ENCODE data around the gene MAPK9.
"Not testable (repeated sequence)": the region's sequence is repeated elsewhere in the genome, so short reads cannot be mapped to it uniquely, and the experiment has no call there.

The MAPK9 gene

GRCh38 chr5:180235077-180235476 is 56.8 kb downstream of the MAPK9 start:
- DNase-seq (ENCODE audit: low read depth) = no peak

- DNase-seq (ENCODE audit: low read depth) = no peak
Observed at GRCh38 chr5:180234271-180234670, 57.6 kb downstream of the MAPK9 start.

DNA sequence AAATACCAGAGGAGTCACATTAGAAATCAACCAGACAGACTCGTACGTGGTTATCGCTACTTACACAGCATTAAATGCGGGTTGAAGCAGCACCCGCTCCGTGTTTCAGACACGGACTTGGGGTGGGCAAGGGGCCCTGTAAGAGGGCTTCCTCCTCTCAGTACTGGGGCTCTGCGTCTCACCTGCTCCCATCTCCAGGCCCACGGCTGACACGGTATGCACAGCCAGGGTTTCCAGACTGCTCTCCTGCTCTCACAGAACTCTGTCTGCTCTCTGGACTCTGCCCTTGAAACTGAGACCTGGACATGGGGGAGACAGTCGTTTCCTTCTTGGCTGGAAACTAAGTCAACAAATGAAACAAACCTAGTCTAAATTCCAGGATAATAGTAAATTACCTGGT is 58.2 kb downstream of the MAPK9 start:
- no peak for DNase-seq (ENCODE audit: low read depth)

GRCh38 chr5:180230017-180230416 is 61.9 kb downstream of the MAPK9 start:
- DNase-seq (ENCODE audit: low read depth) = no peak

GRCh38 chr5:180222056-180222455 is 69.8 kb downstream of the MAPK9 start:
- DNase-seq (ENCODE audit: low read depth) = no peak

- DNase-seq (ENCODE audit: low read depth) = no peak
Observed at GRCh38 chr5:180217797-180218196, 74.1 kb downstream of the MAPK9 start.

- no peak for DNase-seq (ENCODE audit: low read depth)
Observed at GRCh38 chr5:180216646-180217171, 75.2 kb downstream of the MAPK9 start.

DNA sequence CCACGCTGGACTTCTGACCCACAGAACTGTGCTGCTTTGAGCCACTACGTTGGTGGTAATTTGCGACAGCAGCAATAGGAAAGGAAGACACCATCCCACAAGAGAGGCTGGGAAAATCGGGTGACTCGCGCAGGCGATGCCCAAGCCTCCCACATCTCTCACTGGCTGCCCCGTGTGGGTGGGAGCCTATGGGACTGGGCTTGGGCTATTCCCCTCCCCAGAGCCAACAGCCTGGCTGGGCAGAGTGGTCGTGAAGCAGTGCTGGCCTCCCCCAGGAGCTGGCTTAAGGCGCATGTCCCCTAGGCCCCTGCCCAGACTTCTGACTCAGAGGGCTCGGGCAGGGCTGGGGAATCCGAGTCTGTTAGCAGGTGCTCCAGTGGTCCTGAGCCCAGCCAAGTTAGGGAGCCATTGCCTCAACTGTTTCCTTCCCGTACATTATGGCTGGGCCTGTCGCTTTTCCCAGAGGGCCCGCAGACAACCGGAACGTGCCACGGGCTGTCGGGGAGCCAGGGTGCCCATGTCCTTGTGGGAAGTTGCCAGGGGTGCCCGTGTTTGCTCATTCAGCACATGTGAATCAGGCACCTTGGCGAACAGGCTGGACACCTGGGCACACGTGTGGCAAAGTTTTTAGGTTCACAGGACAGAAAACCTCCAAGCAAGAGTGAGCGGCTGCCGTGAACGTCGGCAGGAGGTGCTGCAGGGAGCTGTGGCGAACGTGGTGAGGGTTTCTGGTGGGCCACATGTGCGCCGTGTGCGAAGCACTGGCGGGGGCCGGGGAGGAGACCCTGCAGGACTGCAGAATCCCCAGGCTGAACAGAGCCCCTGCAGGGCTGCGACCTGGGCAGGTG is 75.9 kb downstream of the MAPK9 start:
- no peak for DNase-seq (ENCODE audit: low read depth)

DNA sequence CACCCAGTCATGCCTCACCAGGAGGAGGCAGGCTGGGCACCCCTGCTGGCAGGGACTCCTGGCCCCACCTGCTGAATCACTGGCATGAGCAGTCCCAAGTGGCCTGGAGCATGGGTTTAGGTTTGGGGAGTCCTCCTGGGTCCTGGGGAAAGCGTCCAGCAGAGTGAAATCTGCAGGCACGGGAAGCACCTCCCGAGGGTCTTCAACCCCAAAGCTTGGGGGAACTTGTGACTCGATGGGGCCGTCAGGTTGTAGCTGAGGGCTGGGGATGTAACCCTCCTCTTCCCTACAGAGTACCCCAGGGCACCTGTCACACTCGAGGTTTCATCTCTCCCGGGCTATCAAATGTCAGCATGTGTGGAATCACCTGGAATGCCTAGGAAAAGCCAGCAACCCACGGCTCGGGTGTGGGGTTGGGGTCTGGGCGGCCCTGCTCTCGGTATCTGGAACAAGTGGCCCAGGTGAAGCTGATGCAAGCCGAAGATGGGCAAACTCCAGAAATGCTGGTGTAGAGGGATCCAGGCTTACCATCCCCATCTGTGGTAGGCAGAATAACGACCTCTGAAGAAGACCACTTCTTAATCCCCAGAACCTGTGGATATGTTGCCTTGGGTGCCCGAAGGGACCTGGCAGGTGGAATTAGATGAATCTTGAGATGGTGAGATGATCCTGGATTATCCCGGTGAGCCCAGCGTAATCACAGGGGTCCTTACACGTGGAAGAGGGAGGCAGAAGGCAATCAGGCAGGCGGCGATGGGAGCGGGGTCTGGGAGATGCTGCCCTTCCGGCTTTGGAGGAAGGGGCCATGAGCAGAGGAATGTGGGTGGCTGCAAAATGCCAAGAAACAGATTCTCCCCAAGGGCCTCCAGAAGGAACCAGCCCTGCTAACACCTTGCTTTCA is 76.8 kb downstream of the MAPK9 start:
- no peak for DNase-seq (ENCODE audit: low read depth)

GRCh38 chr5:180213657-180214207 is 78.2 kb downstream of the MAPK9 start:
- no peak for DNase-seq (ENCODE audit: low read depth)

DNA sequence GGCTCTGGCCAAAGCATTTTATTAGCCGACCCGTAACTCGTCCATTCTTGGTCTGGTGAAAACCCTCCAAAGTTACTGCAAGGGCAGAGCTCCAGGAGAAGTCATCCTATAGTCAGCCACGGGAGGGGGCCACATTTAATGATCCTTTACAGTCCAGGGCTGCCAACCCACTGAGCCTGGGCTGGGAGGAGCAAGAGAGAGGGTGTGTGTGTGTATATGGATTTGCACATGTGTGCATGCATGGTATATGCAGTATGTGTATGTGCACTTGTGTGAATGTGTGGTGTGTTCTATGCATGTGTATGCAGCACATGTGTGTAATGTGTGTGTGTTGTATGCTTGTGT is 78.7 kb downstream of the MAPK9 start:
- no peak for DNase-seq (ENCODE audit: low read depth)

DNA sequence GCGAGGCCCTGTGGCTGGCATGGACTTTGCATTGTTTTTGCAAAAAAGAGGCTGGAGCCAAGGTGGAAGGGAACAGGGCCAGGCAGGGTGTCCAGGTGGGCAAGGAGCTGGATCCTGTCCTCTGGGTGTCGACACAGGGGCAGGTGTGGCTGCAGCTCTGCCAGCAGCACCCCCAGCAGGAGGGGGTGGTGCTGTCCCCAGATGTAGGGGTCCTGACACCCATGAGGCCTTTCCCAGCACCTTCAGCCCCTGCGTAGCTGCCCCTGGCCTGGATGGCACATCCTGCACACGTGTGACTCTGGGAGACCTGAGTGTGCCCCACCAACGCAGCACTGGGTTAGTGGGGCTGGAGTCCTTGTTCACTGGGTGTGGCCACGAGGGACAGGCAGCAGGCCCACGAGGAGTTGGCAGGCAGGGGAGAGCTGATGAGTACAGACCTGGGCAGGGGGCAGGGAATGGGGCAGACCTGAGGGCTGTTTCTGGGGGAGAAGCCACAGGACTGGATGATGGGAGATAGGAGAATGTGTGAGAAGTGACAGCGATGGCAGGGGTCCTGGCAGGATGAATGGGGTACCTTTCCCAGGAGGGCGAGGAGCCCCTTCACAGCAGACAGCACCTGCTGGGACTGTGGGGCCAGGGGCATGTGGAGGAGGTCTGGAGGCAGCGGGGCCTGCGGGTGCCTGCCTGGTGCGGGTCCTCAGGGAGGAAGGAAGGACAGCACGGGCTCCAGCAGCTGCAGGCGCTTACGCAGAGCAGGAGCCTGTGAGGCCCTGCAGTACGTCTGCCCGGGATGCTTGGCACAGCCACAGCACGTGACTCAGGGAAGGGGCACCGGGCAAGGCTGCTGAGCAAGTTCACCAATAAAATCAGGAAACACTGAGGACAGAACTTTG is 79.3 kb downstream of the MAPK9 start:
- no peak for DNase-seq (ENCODE audit: low read depth)

- no peak for DNase-seq (ENCODE audit: low read depth)
Observed at GRCh38 chr5:180211761-180212035, 80.2 kb downstream of the MAPK9 start.

- DNase-seq (ENCODE audit: low read depth) = no peak
Observed at GRCh38 chr5:180210961-180211760, 80.7 kb downstream of the MAPK9 start.

- DNase-seq (ENCODE audit: low read depth) = not testable (repeated sequence)
Observed at GRCh38 chr5:180210077-180210476, 81.8 kb downstream of the MAPK9 start.

- DNase-seq (ENCODE audit: low read depth) = peak; percentile 24
Observed at GRCh38 chr5:180209137-180209581, 82.7 kb downstream of the MAPK9 start, which contains the start of gene RASGEF1C. TSS of gene RASGEF1C (minus strand) at chr5:180209211. CDS start at chr5:180138052, 71,159 bp downstream.

DNA sequence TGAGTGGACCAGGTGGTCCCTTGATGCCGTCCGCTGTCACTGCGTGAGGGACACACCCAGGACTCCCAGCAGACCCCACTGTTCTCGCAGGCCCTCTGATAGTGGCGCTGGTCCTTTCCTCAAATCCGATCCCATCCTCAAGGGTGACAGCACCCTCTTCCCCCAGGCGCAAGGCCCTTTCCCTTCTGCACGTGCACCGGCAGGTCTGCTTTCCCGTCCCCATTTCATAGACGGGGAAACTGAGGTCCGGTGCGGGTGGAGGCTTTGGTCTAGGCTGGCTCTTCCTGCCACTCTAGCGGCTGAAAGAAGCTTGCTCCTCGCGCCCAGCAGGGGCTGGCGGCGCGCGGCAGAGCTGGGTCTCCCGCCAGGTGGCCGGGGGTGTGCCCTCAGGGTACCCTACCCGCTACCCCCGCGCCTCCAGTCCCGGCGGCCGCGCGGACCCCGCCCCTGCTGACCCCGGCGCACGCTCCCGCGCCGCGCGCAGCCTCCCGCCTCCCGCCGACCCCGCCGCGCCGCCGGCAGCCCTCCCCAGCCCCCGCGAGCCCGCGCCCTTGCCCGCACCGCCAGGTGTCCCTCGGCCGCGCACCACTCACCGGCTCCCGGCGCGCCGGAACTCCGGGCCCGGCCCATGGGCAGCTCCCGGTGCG is 83.3 kb downstream of the MAPK9 start:
- no peak for DNase-seq (ENCODE audit: low read depth)

- no peak for DNase-seq (ENCODE audit: low read depth)
Observed at GRCh38 chr5:180208038-180208434, 83.8 kb downstream of the MAPK9 start.

- DNase-seq (ENCODE audit: low read depth) = no peak
Observed at GRCh38 chr5:180207593-180207992, 84.3 kb downstream of the MAPK9 start.

- DNase-seq (ENCODE audit: low read depth) = no peak
Observed at GRCh38 chr5:180206993-180207392, 84.9 kb downstream of the MAPK9 start.
